Measurements from ENCODE around the gene SORBS1. TPM values are rescaled to one million over a fixed set of nuclear protein-coding genes. Genes with fewer than 3 reads are reported as not detected.

SORBS1 gene
- total and polyA plus RNA-seq, 9 of the 15 experiments (the other 6 are each of a cell fraction or from before 2014, with no cell fraction given) = 2.0 to 13.3 (median 6.5) TPM

- peak; percentile 66 for FAIRE-seq
- Histone ChIP-seq H2AFZ (ENCODE audit: low read depth, low read length) (no peak overlapping the region), H3K4me3 (no peak overlapping the region), H3K9me1 (ENCODE audit: control insufficient read depth, insufficient read depth, low read length) (peaks cover 4% of the 10 kb centered on the region), H3K27ac (ENCODE audit: extremely low read depth, low read depth, low read length) (no peak overlapping the region; the same call in 2 of the 3 replicates), H3K79me2 (ENCODE audit: control insufficient read depth, insufficient read depth, low read length) (peaks cover 94% of the 10 kb centered on the region), H3K9me3 (replicated peaks; ENCODE audit: control insufficient read depth, insufficient read depth, low read depth, low read length) (no peaks in the 10 kb centered on the region; the same call in 1 of the 2 replicates), H3K9ac (ENCODE audit: insufficient read depth in 1 of 2, low read depth in 2 of 2, low read length in 2 of 2) (peak overlapping the region in 1 of 2 experiments; percentile 76; a peak in 2 of 4 replicates), H3K27me3 (ENCODE audit: control insufficient read depth in 2 of 2, insufficient read depth in 2 of 2, low read length in 2 of 2) (no peaks in the 10 kb centered on the region), H3K4me1 (replicated peaks in 1 of 2; ENCODE audit: control insufficient read depth in 2 of 2, insufficient read depth in 2 of 2, low read length in 2 of 2) (peaks cover 18 to 36% of the 10 kb centered on the region in 2 experiments), H3K36me3 (ENCODE audit: control insufficient read depth, insufficient read depth, low read length) (no peaks in the 10 kb centered on the region), H4K20me1 (replicated peaks; ENCODE audit: control insufficient read depth, insufficient read depth, low read length) (peaks cover 15% of the 10 kb centered on the region), H3K4me2 (ENCODE audit: insufficient read depth, low read length) (no peak overlapping the region)
- intact Hi-C loops (cut with micrococcal nuclease) = no loop called here
- DNase-seq (ENCODE audit: extremely low read depth in 1 of 4, low spot score in 3 of 4) = peak in 1 of 4 experiments; percentile 37
- peak; percentile 28; the same call in 2 of the 3 replicates for ATAC-seq
- ChIA-PET POLR2A (interaction anchor here (0.7 to 1.8 kb wide), 4 partner anchors 10 to 32 kb away, joined by 3 to 5 read pairs (median 4); no protein-coding TSS in a partner anchor), CTCF (ENCODE audit: low intra/inter-chr PET ratio) (no interaction called here)
- BruUV-seq (replicated peaks) = no TSS peak
- WGBS (ENCODE audit: insufficient coverage, low coverage, missing lambda C conversion rate) = 28% methylated on average over 5 of the region's 6 CpGs
- in situ Hi-C loops (cut with MboI) = no loop called here
- TF ChIP-seq FOXA3 (CRISPR knock-in tag; conservative IDR thresholded peaks at IDR 0.05 in 1 of 2, IDR thresholded peaks at IDR 0.05 in 1 of 2) (peak in 1 of 2 experiments; percentile 45; a peak in 1 of 4 replicates), CBFA2T3 (IDR thresholded peaks at IDR 0.05) (peak; percentile 37; the same call in 1 of the 2 replicates), KHSRP (IDR thresholded peaks at IDR 0.05) (no peak), ZFP36 (IDR thresholded peaks at IDR 0.05; ENCODE audit: low read depth, low read length, partially characterized antibody) (peak; percentile 90), SMARCA5 (IDR thresholded peaks at IDR 0.05) (0 out of 2 replicates have a peak, but pooled peaks have one; percentile 19), ZNF717 (CRISPR knock-in tag; IDR thresholded peaks at IDR 0.05) (no peak), PHB (CRISPR knock-in tag; IDR thresholded peaks at IDR 0.05) (no peak)
Measured at GRCh38 chr10:95278061-95278988, 282.8 kb downstream of the SORBS1 start.
